CD4-positive, alpha-beta T cell treated with Interleukin-17A for 1 hour (primary cell): ENCODE data around the gene LLPH.
A peak's percentile ranks its signal among the peaks of the same experiment; 100 is the strongest.

Experiments
- DNase-seq: peaks from one replicate; pipeline ENCODE4 v3.0.0-alpha.2; 2020

Gene LLPH

DNA sequence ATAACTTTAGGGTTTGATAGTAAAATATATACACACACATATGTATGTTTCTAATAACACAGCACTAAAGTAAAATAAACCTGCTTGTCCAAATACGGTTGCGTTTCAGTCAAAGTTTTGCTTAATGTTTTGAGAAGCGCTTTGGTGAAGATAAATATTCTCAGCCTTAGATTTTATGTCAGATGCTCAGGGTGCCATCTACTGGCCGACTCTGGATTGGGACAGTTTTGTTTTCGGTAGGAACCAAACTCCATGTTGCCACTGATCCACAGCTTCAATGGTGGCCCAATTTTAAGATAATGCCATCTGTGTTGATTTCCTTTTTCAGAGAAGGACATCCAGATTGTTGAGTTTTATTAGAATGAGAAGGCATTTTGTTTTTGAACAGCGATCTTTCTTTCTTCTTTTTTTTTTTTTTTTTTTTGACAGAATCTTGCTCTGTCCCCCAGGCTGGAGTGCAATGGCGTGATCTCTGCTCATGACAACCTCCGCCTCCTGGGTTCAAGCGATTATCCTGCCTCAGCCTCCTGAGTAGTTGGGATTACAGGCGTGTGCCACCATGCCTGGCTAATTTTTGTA is 43.1 kb downstream of the LLPH start:
- DNase-seq = peak; percentile 49

DNA sequence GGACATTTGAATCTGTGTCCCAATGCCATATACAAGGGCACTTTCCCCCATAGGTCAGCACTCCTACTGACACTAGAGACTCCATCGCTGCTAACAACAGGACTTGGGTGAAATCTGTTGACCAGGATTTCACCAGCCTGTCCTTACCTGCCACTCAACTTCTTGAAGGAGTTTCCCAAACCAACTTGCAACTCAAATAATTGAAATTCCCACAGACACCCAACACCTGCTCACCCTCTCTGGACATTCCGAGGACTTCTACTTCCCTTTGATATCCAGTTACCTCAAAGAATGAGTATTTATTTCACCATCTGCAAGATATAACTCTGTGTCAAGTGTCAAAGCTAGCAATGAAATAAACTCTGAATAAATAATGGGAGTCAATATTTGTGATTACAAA is 44.6 kb downstream of the LLPH start:
- no peak for DNase-seq

DNA sequence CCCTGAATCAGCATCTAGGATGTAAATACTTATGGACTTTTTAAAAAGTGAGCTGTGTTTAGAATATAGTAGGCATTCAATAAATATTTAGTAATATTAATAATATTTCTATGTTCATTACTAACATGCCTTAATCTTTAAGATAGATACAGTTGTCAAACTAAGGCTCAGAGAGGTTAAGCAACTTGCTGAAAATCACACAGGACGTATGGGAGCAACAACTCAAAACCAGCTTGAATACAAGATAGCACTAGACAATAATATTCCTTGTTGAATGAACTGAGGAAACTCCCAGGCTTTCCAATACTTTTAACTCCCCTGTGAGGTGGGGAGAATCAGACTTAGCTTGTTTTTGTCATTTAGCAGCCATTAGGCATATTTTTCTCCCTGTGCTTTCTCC is 45.3 kb downstream of the LLPH start:
- no peak for DNase-seq

DNA sequence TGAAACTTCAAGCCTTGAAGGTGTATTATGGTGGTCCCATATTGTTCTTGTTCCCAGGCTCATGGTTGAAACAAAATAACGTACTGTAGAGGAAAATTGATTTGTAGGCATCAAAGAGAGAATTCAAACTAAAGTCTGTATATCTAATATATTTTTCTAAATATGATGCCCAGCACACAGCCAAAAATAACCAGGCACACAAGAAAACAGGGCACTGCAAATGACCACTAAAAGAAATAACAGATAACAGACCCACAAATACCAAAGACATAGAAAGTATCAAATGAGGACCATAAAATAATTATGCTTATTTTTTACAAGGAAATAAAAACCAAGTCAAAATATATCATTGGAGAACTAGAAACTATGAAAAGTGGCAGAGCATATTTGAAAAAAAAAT is 46.8 kb downstream of the LLPH start:
- no peak for DNase-seq

DNA sequence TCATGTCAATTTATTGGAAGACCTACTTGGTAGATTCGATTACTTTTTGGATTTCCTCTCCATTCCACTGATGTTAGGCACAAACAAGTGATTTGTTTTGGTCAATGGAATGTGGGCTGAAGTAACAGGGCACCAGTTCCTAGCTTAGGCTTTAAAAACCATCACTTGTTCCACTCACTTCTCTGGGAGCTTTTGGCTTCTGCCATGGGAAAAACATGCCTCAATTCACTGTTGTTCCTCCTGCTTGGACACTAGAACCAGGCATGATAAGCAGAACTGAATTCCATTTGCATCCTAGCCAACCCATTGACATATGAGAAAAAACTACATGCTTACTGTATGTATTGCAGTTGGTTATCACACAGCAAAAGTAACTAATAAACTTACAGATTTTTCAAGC is 47.8 kb downstream of the LLPH start:
- no peak for DNase-seq

DNA sequence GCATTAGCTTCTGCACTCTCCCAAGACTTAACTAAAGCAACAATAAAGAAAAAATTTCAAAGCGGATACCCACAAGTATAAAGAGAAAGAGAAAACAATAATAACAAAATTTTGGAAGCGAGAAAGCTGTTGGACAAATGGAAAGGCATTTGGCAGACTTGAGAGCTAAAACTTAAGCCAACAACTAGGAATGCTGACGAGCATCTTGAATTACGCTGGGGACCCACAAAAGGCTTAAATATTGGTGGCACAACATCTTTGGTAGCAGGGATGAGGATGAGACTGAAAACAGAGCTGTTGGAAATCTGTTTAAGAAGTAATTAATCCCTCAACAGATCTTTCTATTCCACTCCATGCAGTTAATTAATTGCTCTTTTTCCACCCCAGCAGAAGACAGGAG is 49.8 kb downstream of the LLPH start:
- no peak for DNase-seq

DNA sequence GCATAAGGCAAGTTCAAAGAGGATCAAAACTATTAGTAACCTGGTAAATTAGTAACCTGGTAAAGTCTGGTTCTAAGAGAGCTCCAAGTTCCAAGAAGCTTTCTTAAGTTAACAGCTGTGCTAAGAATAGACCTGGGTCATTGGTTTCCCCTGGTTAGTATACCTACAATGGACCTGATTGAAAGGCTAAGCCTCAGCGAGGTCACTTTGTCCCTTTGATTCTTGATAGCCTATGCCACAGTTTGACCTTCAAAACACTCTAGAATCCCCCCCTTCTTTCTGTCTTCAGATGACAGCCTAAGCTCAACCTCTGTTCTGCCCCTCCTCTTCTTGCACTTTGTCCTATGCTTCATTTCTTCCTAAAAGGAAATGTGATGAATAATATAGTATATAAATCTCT is 53.0 kb downstream of the LLPH start:
- no peak for DNase-seq

DNA sequence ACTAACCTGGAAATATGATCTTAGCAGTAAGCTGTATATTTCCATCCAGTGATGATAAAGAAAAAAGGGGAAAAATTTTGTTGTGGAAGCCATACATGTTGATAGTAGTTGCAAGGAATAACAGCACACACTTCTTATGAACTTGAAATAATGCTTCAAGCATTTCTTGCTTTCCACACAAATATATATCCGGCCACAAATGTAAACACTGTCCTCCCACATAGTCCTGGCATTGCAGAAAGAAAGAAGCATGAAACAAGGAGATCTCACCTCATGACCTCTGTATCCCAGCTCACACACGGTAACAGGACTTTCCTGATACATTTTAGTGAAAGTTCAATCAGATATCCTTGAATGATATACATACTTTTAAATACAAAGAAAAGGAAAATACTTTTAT is 56.0 kb downstream of the LLPH start:
- no peak for DNase-seq

DNA sequence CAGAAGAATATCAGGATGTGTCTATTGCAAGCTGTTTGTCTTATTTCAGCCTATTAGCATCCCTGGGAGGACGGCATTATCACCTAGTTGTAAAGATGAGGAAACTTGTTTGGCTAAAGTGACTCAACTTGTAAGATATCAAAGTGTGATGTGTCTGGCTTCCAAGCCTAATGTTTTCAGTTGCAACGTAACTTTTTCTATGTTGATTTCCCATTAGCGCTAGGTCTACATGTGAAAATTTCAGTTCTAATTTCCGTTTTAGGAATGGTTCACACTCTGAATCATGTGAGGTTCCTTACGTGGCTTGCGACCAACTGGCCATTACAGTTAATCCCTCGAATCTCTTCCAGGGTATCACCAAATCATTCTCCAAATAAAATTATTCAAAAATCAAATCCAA is 58.0 kb downstream of the LLPH start:
- DNase-seq = no peak

DNA sequence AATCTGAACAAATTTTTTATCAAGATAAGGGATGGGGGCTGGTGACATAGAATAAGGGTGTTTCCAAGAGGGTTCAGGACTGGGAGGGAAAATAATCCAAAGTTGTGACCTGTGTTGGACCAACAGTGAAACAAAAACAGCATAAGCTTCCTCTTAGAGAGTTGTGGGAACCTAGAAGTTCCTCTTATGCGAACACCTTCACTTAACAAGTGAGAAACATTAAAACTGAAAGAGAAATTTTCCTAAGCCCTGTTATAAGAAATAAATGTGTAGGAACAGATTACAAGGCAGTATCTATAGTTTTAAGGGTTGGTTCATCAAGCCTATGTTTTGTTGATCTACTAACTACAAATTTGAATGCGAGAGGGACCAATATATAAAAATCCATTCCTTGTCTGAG is 58.4 kb downstream of the LLPH start:
- no peak for DNase-seq

DNA sequence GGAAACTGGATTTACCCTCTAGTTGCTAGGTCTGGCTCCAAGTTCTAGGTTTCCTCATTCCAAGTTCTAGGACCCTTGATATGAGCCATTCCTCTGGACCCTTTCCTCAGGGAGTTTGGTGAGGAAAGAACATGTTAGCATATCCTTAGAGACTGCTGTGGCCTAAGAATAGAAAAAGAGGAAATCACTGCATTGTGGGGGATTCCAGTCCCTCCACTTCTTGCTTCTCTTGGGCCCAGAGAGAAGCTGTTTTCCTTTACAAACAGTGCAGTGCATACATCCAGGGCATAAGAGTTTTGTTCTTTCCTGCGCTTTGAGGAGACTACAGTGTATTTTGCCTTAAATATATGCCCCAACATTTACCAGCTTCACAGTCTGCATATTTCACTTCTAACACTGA is 59.0 kb downstream of the LLPH start:
- DNase-seq = no peak

DNA sequence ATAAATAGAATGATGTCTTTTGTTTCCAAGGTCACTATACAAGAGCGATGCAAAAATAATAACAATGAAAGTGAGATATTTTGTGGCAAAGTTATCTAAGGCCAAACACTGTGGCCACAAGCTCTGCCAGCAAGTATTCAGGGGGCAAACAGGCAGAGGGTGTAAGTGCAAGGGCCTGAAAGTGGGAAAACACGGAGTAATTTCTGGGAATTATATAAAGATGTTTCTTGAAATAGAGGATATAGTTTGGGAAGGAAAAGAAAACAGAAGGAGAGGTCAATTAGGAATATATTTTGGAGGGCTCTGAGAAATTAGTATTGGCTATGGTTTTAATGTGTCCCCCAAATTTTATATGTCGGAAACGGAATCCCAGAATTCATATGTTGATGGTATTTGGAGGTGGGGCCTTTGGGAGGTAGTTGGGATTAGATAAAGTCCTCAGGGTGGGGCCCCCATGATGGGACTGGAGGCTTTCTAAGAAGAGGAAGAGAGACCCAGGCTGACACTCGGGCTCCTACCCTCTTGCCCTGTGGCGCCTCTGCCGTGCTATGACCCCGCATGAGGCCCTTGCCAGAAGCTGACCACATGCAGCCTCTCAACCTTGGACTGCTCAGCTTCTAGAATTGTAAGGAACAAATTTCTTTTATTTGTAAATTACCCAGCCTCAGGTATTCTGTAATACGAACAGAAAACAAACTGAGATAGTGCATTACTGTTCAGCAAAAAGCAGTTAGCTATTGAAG is 60.0 kb downstream of the LLPH start:
- no peak for DNase-seq

DNA sequence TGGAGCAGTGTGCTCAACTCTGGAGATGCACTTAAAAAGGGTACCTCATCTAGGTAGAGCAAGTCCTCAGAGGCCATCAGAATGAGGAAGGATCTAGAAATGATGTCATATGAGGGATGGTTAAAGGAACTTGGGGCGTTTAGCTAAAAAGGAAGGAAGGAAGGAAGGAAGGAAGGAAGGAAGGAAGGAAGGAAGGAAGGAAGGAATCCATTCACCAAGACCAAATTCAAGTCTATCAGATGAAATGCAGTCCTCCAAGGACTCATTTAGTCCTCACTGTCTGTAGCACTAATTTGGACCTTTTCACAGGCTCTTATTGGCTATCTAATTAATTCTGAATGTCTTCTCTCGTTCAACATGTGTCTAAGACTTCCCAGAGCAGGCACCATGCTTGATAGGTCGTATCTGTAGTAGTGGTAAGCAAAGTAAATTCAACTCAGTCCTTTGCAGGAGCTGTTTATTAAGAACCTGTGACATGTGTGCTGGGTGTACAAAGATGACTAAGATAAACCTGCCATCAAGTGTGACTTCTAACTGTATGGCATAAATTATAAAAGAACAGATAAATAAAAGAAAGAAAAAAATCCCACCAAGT is 63.5 kb downstream of the LLPH start:
- DNase-seq = no peak
